HG03039 (cell line): ENCODE data around the gene NAA20.
"Not testable (repeated sequence)": the region's sequence is repeated elsewhere in the genome, so short reads cannot be mapped to it uniquely, and the experiment has no call there.

Source experiments
- ATAC-seq: cut with Tn5 transposase; IDR thresholded peaks from one replicate; pipeline ENCODE4 v1.9.1; 2021; ENCODE audit warnings: mild to moderate bottlenecking, moderate library complexity; ENCODE audit not compliant: unreplicated experiment

NAA20 gene

GRCh38 chr20:19991308-19991707 is 25.9 kb upstream of the NAA20 start:
- no peak for ATAC-seq

- ATAC-seq: no peak
Measured at GRCh38 chr20:19991854-19992253, 25.3 kb upstream of the NAA20 start.

- ATAC-seq: no peak
Measured at GRCh38 chr20:19992996-19993908, 23.9 kb upstream of the NAA20 start.

- no peak for ATAC-seq
Measured at GRCh38 chr20:19993958-19994669, 23.0 kb upstream of the NAA20 start.

DNA sequence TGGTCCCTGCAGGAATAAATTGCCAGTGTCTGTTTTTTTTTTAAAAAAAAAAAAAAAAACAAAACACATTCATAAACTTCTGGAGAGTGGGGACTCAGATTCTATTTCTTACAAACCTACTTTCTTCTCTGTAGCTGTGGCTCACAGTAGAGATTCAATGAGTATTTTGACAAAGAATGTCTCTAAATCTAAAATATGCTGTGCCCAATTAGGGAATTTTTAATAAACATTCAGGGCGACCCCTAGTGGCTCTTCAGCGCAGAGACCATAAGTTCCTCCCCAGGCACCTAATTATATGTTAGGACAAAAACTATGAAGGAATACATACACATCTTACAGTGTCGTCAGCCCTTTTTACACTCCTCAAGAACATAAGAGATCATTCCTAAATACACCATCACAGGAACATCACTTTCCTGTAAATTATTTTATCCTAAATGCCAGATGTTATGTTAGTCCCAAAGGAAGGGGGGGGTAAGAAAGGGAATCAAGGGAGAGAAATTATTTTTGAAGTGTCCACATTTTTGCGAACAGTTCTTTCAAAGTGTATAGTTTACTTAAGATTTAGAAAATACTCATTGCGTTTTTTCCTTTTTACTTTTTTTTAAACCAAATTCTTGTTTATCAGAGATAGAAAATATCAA is 21.8 kb upstream of the NAA20 start:
- no peak for ATAC-seq

DNA sequence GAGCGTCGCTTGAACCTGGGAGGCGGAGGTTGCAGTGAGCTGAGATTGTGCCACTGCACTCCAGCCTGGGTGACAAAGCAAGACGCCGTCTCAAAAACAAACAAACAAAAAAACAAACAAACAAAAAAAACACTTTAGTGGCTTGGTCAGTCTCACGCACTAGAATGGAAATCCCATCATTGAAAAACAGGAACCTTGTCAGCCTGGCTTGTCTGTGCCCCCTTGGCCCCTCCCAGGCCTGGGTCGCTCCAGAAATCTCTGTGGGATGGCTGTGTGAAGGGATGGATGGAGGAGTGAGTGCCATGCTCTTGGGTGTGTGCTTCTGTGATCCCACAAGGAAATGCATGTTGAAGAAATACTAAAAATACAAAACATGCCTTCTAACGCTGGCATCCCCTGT is 20.9 kb upstream of the NAA20 start:
- ATAC-seq: no peak

DNA sequence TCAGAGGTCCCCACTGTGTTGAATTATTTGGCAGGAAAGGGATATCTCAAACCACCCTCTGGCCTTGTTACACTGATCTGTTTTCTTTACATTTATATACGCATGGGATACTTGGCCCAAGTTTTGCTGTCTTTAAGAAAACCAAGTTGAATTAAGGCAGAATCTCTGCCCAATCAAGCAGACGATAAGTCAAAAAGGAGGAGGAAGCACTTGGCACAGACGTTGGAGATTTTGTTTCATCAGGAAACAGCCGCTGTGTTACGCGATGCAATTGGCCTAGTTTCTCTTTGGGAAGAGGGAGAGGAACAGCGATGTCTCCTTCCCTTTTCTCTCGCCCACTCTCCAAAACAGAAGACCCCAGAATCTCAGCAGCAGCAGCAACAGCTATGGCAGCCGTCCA is 20.2 kb upstream of the NAA20 start:
- ATAC-seq: no peak

GRCh38 chr20:19998990-19999705 is 18.0 kb upstream of the NAA20 start:
- no peak for ATAC-seq

DNA sequence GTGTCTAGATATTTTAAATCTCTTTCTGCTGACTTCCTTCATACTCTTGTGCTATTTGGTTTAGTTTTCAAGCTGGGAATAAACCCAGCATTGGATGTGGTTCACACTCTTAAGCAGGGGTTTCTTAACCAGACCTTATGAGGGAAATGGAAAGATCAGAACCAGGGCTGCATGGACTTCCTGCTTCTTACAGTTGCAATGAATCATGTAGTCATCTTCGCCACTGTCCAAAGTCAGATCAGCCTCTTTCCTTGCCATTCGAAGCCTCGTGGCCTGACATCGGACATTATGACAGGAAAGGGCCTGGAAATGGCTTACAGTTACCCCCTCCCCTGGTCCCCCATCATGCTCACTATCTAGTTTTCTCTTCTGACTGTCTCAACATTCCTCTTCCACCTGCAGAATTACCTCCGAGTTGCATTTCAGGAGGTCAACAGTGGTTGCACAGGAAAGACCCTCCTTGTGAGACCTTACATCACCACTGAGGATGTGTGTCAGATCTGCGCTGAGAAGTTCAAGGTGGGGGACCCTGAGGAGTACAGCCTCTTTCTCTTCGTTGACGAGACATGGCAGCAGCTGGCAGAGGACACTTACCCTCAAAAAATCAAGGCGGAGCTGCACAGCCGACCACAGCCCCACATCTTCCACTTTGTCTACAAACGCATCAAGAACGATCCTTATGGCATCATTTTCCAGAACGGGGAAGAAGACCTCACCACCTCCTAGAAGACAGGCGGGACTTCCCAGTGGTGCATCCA is 16.8 kb upstream of the NAA20 start:
- ATAC-seq: no peak

- no peak for ATAC-seq
Measured at GRCh38 chr20:20002101-20002998, 14.8 kb upstream of the NAA20 start.

DNA sequence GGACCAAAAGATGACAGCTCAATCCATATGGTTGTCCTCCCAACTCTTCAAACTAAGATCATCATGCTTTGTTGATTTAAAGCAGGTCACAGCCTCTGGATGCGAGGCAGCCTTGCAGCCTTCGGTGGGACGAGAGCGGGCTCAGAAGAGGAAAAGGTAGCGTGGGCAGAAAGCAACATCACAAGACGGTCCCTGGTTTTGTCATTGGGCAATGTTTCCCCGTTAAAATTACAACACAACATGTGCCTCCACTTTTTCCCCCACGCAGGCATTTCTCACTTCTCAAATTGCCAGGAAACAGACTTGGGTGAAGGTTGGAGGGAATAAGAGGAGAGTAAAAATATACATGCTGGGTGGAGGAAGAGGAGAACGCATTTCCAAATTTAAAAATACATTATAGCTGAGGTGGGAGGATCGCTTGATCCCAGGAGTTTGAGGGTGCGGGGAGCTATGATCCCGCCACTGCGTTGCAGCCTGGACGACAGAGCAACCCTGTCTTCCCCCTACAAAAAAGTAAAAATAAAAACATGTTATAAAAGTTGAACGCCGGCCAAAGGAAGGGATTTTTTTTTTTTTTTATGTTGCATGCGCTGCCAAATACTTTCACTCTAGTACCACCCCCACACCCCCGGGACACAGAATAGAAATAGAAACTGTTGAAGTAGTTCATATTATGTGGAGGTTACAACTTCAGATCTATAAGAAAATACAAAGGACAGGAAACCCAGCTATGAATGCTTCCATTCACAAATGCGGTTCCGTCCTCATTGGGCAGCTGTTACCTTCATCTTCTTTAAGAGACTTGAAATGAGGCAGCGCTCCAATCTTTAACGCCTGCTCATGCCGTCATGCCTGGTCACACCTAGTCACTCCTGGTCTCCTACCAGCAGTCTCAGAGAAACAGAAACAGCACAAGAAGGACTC is 13.9 kb upstream of the NAA20 start:
- no peak for ATAC-seq

- not testable (repeated sequence) for ATAC-seq
Measured at GRCh38 chr20:20003955-20004322, 13.2 kb upstream of the NAA20 start.

GRCh38 chr20:20005342-20005741 is 11.8 kb upstream of the NAA20 start:
- ATAC-seq: no peak

- no peak for ATAC-seq
Measured at GRCh38 chr20:20009784-20010253, 7.3 kb upstream of the NAA20 start.

- no peak for ATAC-seq
Measured at GRCh38 chr20:20010639-20011500, 6.3 kb upstream of the NAA20 start.

GRCh38 chr20:20012541-20012940 is 4.6 kb upstream of the NAA20 start:
- ATAC-seq: no peak

- ATAC-seq: no peak
Measured at GRCh38 chr20:20014659-20015058, 2.5 kb upstream of the NAA20 start.
